ENCODE data around the gene NDUFB2. TPM values are rescaled to one million over a fixed set of nuclear protein-coding genes. Genes with fewer than 3 reads are reported as not detected.

Gene NDUFB2
- total RNA-seq, 1 donor from 2014 or later, result 682 TPM

DNA sequence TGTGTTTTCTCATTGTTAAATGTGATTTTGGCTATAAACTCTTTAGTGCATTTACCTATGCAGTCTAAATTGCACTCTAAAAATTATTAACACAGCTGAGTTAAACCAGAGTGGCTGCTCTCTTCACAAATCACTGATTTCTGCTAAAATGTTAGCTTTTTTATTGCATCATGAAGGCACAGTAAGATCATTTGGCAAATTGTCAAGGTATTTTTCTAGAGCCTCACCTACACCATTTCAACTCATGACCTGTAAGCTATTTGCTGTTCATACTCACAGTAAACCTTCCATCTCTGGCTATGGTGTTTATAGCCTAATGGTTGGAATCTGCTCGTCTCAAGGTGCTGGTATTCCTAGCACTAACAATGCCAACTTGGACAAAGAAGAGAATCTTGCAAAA is 25.7 kb downstream of the NDUFB2 start:
- intact Hi-C loops (cut with micrococcal nuclease), result no loop called here
- DNase-seq, result no peak
- H3K4me3 ChIP-seq, result no peak overlapping the region
- no peaks in the 10 kb centered on the region for H3K27me3 ChIP-seq (ENCODE audit: low read depth)
- no peak for TF ChIP-seq CTCF (IDR thresholded peaks at IDR 0.05; ENCODE audit: borderline replicate concordance)
- no peak overlapping the region for H3K27ac ChIP-seq (replicated peaks)
- H3K36me3 ChIP-seq, result peaks cover 18% of the 10 kb centered on the region
- H3K9me3 ChIP-seq (replicated peaks), result no peaks in the 10 kb centered on the region
- H3K4me1 ChIP-seq, result no peaks in the 10 kb centered on the region

- no peaks in the 10 kb centered on the region for H3K4me1 ChIP-seq
- no peak overlapping the region for H3K4me3 ChIP-seq
- intact Hi-C loops (cut with micrococcal nuclease), result no loop called here
- H3K27me3 ChIP-seq (ENCODE audit: low read depth), result no peaks in the 10 kb centered on the region
- no peak for DNase-seq
- no peak for TF ChIP-seq CTCF (IDR thresholded peaks at IDR 0.05; ENCODE audit: borderline replicate concordance)
- no peaks in the 10 kb centered on the region for H3K9me3 ChIP-seq (replicated peaks)
- H3K36me3 ChIP-seq, result peaks cover 18% of the 10 kb centered on the region
- H3K27ac ChIP-seq (replicated peaks), result no peak overlapping the region
Observed at GRCh38 chr7:140723006-140723405, 26.5 kb downstream of the NDUFB2 start.

DNA sequence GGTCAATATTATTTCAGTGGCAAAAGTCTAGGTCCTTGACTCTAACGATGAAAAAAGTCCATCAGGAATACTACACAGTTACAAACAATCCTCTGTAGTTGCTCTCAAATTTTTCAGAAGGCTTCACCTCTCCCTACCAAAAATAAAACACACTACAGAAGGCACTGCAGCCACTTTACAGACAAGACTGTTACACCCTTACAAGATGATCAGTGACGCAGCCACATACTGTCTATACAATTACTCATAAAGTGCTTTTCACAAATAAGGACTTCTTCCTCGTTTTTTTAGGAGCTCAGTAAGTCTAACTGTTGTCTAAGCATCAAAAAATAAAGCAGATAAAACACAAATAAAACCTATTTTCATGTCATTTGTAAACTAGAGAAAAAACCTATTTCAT is 27.1 kb downstream of the NDUFB2 start:
- Histone ChIP-seq H3K27ac (replicated peaks) (no peak overlapping the region), H3K4me3 (no peak overlapping the region), H3K36me3 (peaks cover 18% of the 10 kb centered on the region), H3K4me1 (no peaks in the 10 kb centered on the region), H3K9me3 (replicated peaks) (no peaks in the 10 kb centered on the region), H3K27me3 (ENCODE audit: low read depth) (no peaks in the 10 kb centered on the region)
- no peak for TF ChIP-seq CTCF (IDR thresholded peaks at IDR 0.05; ENCODE audit: borderline replicate concordance)
- intact Hi-C loops (cut with micrococcal nuclease), result no loop called here
- no peak for DNase-seq

GRCh38 chr7:140724706-140725105 is 28.2 kb downstream of the NDUFB2 start:
- no peaks in the 10 kb centered on the region for H3K9me3 ChIP-seq (replicated peaks)
- no peak overlapping the region for H3K27ac ChIP-seq (replicated peaks)
- intact Hi-C loops (cut with micrococcal nuclease), result no loop called here
- H3K36me3 ChIP-seq, result peaks cover 23% of the 10 kb centered on the region
- no peak overlapping the region for H3K4me3 ChIP-seq
- H3K27me3 ChIP-seq (ENCODE audit: low read depth), result no peaks in the 10 kb centered on the region
- DNase-seq, result no peak
- no peaks in the 10 kb centered on the region for H3K4me1 ChIP-seq
- no peak for TF ChIP-seq CTCF (IDR thresholded peaks at IDR 0.05; ENCODE audit: borderline replicate concordance)

DNA sequence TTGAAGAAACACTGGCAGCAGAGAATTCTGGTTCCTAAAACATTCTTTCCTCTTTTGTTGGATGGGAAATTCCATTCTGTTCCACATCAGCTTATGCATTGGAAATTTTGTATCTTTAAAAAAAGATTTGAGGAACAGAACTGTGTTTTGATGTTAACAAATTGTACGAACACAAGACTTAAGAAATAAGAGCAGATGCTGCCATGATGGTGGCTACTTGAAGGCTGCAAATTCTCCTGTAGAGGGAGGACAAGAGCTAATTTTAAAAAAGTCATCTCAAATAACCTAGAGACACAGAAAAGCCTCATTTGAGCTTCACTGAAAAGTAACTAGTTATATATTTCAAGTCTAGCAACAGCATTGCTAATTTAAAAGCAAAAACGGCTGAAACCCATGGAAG is 29.8 kb downstream of the NDUFB2 start:
- H3K36me3 ChIP-seq, result peaks cover 31% of the 10 kb centered on the region
- no peak overlapping the region for H3K4me3 ChIP-seq
- H3K9me3 ChIP-seq (replicated peaks), result no peaks in the 10 kb centered on the region
- no peak for DNase-seq
- TF ChIP-seq CTCF (IDR thresholded peaks at IDR 0.05; ENCODE audit: borderline replicate concordance), result peak; percentile 22
- no peaks in the 10 kb centered on the region for H3K27me3 ChIP-seq (ENCODE audit: low read depth)
- no peak overlapping the region for H3K27ac ChIP-seq (replicated peaks)
- intact Hi-C loops (cut with micrococcal nuclease), result no loop called here
- no peaks in the 10 kb centered on the region for H3K4me1 ChIP-seq

- Histone ChIP-seq H3K4me3 (no peak overlapping the region), H3K27me3 (ENCODE audit: low read depth) (no peaks in the 10 kb centered on the region), H3K9me3 (replicated peaks) (no peaks in the 10 kb centered on the region), H3K27ac (replicated peaks) (no peak overlapping the region), H3K36me3 (peaks cover 19% of the 10 kb centered on the region), H3K4me1 (no peaks in the 10 kb centered on the region)
- no peak for DNase-seq
- TF ChIP-seq CTCF (IDR thresholded peaks at IDR 0.05; ENCODE audit: borderline replicate concordance), result no peak
- intact Hi-C loops (cut with micrococcal nuclease), result no loop called here
Observed at GRCh38 chr7:140732416-140732815, 35.9 kb downstream of the NDUFB2 start.
